T follicular helper cell (primary cell): ENCODE data around the gene JPH3.

ENCODE experiments used
- DNase-seq: peaks from one replicate; pipeline ENCODE4 v3.0.0-alpha.2; 2020; ENCODE audit warnings: low read depth

The JPH3 gene

DNA sequence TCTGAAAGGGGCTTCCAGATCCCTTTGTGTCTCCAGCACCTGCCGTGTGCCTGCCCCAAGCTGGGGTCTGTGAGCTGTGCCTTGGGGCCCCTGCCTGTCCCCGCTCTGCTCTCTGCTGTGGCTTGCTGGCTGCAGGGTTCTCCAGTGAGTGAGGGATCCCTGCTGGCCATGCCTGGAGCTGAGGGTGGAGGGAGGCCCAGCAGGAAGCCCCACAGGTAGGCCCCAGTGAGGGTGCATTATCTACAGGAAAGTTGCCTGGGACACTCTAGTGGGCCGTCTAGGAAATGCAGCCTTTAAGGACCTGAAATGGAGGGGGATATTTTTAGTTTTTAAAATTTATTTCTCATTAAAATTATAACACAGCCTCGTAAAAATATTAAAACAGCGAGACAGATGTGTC is 50.9 kb downstream of the JPH3 start:
- DNase-seq, result no peak

DNA sequence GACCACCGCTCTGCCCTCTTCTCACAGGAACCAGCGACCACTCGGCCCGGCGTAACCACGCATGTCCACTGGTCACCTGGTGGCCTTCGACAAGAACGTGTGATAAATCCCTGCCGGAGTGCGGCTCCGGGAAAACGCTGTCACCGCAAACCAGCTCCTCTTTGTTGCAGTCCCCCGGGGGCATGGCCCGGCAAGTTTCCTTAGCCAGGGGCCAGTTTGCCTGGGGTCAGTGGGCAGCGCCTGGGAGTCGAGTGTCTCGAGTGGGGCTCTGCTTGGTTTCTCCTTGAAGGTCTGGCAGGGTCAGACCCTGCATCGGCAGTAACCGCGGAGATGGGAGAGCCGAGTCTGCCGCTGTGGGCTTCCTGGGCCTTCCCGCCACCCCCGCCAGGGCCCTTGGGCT is 52.5 kb downstream of the JPH3 start:
- no peak for DNase-seq

GRCh38 chr16:87656328-87656727 is 54.0 kb downstream of the JPH3 start:
- no peak for DNase-seq

DNA sequence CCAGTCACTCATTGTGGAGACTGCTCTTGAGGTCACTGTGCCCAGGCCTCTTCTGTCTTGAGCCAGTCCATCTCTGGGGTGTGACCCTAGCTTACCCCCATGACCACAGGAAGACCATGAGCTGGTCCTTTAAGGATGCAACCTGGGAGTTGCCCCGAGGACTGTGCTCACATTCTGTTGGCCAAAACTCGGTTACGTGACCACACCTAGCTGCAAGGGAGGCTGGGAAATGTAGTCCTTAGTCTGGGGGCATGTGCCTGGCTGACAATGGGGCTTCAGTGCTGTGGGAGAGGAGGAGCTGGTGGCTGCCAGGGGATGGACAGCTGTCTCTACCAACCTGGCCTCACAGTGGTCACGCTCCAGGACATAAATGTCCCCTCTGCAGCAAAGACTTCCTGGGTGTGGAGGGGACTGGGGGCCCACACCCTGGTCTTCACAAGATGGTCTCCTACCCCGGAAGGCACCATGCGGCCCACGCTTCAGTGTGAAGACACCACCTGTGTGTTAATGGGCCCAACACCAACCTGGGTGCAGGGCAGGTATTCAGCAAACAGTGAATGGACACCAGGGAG is 55.4 kb downstream of the JPH3 start:
- DNase-seq, result no peak

GRCh38 chr16:87658564-87659225 is 56.4 kb downstream of the JPH3 start:
- no peak for DNase-seq

DNA sequence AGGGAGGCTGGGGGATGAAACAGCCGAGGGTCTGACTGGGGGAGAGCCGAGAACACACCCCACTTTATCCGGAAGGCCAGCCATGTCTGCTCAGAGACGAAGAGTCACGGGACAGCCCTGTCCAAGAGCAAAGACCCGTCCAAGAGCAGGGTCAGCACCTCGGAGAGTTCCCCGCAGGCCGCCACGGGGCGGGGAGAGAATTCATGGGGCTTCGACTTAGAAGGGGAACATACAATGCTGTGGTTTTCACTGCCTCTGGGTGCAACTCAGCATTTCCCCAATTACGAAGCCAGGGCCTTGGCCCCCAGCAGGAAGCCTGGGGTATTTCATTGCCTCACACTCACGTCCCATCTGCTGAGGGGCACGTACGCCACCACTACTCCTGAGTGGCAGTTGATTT is 59.3 kb downstream of the JPH3 start:
- DNase-seq, result no peak

DNA sequence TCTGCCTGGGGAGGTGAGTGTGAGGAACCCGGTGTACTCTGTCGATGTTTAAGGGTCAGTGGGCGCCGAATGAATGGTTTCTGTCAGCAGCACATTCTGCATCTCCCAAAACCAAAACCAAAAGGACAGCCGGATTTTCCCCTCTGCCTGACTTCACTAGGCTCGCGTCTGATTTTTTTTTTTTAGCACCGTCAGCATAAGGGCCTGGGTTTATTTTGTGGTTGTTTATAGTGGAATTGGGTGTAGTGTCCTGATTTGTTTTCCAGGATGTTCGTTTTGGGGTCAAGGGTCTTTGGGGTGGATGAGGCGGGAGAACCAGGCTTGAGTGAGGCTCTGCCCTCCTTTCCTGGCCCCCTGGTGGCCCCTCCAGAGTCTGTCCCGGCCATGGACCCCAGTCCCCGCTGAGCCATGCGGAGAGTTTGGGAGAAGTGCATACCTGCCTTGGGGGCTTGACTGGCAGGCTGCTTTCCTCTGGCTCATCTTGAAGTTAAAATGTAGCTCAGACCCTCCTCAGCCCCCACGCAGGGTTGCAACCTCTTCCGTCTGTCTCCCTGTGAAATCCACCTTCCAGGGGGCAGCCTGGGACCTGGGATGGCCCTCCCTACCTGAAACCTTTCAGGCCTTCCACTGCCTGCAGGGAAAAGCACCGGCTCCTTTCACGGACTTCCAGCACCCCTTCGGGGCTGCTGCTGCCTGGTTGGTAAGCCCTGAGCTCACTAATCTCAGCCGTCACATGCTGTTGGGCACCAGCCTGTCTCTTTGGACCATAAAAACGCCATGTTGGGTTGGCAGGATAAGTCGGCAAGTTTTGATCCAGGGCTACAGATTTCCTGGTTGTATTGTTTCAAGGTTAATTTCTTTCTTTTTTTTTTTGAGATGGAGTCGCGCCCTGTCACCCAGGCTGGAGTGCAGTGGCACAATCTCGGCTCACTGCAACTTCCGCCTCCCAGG is 60.2 kb downstream of the JPH3 start:
- DNase-seq, result no peak

GRCh38 chr16:87664792-87665191 is 62.5 kb downstream of the JPH3 start:
- no peak for DNase-seq

- DNase-seq, result no peak
Observed at GRCh38 chr16:87665193-87665592, 62.9 kb downstream of the JPH3 start.

- DNase-seq, result no peak
Observed at GRCh38 chr16:87666919-87667318, 64.6 kb downstream of the JPH3 start.

- DNase-seq, result no peak
Observed at GRCh38 chr16:87667443-87667842, 65.1 kb downstream of the JPH3 start.

DNA sequence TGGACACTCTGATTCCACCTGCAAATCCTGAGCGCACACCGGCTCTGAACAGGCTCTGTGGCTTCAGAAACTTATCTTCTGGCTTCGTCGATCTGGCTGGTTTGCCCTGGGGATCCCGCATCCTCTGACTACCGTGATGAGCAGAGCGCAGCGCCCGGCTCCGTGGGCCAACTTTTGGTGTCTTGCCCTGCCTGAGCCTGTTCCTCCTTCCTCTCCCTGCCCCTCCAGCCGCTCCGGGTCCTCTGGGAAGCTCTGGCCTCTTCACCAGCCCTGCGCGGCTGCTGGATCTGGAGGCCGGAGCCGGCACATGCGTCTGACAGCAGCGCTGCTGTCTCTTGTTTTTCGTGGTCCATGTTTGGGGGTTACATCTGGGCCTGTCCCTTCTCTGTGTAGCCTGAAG is 65.6 kb downstream of the JPH3 start:
- no peak for DNase-seq

- no peak for DNase-seq
Observed at GRCh38 chr16:87669672-87670071, 67.4 kb downstream of the JPH3 start.

DNA sequence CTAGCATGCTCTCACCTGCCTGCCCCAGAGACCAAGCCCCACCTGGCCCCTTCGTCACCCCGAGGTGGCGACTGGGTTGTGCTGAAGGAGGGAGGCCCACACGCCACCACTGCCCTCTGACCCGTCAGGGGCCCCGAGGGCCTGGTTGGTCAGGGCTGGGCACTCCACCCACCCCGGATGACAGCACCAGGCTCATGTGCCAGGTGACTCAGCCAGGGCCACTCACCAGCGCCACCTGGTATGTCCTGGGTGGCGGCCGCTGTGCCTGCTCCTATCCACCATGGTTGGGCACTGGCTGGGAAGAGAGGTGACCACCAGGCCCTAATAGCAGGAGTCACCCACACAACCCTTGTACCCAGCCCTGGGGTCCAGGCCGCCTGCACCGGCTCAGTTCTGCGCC is 68.9 kb downstream of the JPH3 start:
- no peak for DNase-seq

DNA sequence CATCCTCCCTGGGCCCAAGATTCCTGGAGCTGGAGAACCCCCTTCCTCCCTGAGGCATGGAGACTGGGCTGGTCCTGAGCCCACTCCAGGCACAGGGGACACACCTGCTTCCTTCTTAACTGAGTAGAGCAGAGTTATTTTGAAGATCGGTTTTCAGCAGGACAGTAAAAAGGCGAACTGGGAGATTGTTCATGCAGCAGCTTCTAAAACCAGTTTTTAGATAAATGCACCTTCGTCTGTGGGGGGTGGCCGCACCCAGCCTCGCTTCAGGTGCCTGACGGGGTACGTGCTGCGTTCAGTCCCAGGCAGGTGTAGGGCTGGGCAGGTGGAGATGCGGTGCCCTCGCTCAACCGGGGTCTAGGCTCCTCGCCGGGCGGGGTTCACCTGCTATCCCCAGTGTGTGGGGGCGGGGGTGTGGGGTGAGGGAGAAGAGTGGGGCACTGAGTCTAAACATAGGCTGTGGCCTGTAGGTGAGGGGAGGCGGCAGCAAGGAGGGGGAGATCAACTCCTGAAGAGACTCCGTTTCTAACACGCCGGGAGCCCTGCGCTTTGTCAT is 69.5 kb downstream of the JPH3 start:
- DNase-seq, result no peak

GRCh38 chr16:87674419-87674818 is 72.1 kb downstream of the JPH3 start:
- no peak for DNase-seq

GRCh38 chr16:87675111-87675719 is 72.9 kb downstream of the JPH3 start:
- no peak for DNase-seq

DNA sequence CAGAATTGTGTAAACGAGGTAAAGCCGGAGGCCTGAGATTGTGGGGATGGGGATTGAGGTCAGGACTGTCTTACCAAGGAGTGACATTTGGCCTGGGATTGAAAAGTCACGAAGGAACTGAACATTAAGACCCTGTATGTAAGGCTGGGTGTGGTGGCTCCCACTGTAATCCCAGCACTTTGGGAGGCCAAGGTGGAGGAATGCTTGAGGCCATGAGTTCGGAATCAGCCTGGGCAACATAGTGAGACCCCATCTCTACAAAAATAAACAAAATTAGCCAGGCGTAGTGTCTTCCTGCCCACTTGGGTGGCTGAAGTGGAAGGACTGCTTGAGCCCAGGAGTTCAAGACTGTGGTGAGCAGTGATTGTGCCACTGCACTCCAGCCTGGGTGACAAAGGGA is 75.5 kb downstream of the JPH3 start:
- no peak for DNase-seq

DNA sequence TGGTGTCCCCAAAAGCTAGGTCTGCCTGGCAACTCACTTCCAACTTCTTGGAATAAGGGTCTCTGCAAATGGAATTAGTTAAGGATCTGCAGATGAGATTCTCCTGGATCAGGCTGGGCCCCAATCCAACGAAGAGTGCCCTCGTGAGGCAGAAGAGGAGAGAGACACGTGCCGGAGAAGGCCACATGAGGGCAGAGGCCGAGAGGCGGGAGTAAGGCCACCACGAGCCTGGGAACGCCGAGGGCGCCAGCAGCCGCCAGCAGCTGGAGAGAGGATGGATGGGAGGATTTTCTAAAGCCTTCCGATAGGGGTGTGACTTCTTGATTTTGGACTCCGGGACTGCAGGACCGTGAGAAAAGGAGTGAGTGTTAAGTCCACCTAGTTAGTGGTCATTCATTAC is 76.3 kb downstream of the JPH3 start:
- DNase-seq, result no peak

GRCh38 chr16:87679593-87680271 is 77.4 kb downstream of the JPH3 start:
- DNase-seq, result no peak

- no peak for DNase-seq
Observed at GRCh38 chr16:87680272-87680644, 78.0 kb downstream of the JPH3 start.
